ENCODE results near the gene ZNF367.

ZNF367 gene

DNA sequence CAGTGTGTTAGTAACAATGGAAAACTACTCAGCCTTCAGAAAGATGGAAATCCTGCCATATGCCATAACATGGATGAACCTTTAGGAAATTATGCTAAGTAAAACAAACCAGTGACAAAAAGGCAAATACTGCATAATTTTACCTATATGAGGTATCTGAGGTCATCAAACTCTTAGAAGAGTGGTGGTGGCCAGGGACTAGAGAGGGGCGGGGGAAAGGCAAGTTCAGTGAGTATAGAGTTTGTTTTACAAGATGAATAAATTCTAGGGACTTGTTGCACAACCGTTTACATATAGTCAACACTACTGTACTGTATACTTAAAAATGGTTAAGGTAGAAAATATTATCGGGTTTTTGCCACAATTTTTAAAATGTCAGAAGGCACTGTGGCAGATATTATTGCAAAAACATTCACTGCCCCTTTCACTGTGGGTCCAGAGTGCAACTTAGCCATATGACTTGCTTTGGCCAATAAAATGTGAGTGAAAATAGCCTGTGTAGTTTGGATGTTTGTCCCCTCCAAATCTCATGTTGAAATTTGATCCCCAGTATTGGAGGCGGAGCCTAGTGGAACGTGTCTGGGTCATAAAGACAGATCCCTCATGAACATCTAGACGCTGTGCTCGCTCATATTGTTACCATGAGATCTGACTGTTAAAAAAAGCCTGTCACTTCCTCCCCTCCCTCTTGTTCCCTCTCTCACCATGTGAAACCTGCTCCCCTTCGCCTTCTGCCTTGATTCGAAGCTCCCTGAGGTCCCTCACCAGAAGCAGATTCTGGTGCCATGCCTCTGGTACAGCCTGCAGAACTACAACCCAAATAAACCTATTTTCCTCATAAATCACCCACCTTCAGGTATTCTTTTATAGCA, 9.5 kb downstream of the ZNF367 start:
- no peak overlapping the region for H3K4me3 ChIP-seq (ENCODE audit: low read depth, low read length, poor library complexity, severe bottlenecking)
- no peak overlapping the region for H3K27ac ChIP-seq (ENCODE audit: low read depth, low read length, poor library complexity, severe bottlenecking)
- H3K36me3 ChIP-seq (ENCODE audit: insufficient read depth, low read length), result peaks cover 51% of the 10 kb centered on the region
- no peaks in the 10 kb centered on the region for H3K9me3 ChIP-seq (ENCODE audit: low read length)
- H3K9ac ChIP-seq (ENCODE audit: low read length), result no peak overlapping the region
- H3K27me3 ChIP-seq (ENCODE audit: insufficient read depth, low read length), result no peaks in the 10 kb centered on the region
- H3K4me2 ChIP-seq (ENCODE audit: low read length), result no peak overlapping the region
- TF ChIP-seq, protein P1, sequence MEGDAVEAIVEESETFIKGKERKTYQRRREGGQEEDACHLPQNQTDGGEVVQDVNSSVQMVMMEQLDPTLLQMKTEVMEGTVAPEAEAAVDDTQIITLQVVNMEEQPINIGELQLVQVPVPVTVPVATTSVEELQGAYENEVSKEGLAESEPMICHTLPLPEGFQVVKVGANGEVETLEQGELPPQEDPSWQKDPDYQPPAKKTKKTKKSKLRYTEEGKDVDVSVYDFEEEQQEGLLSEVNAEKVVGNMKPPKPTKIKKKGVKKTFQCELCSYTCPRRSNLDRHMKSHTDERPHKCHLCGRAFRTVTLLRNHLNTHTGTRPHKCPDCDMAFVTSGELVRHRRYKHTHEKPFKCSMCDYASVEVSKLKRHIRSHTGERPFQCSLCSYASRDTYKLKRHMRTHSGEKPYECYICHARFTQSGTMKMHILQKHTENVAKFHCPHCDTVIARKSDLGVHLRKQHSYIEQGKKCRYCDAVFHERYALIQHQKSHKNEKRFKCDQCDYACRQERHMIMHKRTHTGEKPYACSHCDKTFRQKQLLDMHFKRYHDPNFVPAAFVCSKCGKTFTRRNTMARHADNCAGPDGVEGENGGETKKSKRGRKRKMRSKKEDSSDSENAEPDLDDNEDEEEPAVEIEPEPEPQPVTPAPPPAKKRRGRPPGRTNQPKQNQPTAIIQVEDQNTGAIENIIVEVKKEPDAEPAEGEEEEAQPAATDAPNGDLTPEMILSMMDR (IDR thresholded peaks at IDR 0.05; ENCODE audit: low read length), result no peak
- TF ChIP-seq EZH2 (IDR thresholded peaks at IDR 0.05; ENCODE audit: borderline replicate concordance, low read length), result no peak
- H4K20me1 ChIP-seq (ENCODE audit: insufficient read depth, low read length), result no peaks in the 10 kb centered on the region
- H3K4me1 ChIP-seq (ENCODE audit: insufficient read depth, low read length, severe bottlenecking), result peaks cover 17% of the 10 kb centered on the region
- peaks cover 86% of the 10 kb centered on the region for H3K79me2 ChIP-seq (ENCODE audit: insufficient read depth, low read length)
- H3F3A ChIP-seq (ENCODE audit: insufficient read depth, low read length), result no peaks in the 10 kb centered on the region
- H2AFZ ChIP-seq (ENCODE audit: low read length), result no peak overlapping the region
- H3K9me2 ChIP-seq (ENCODE audit: low read depth, low read length), result no peaks in the 10 kb centered on the region

DNA sequence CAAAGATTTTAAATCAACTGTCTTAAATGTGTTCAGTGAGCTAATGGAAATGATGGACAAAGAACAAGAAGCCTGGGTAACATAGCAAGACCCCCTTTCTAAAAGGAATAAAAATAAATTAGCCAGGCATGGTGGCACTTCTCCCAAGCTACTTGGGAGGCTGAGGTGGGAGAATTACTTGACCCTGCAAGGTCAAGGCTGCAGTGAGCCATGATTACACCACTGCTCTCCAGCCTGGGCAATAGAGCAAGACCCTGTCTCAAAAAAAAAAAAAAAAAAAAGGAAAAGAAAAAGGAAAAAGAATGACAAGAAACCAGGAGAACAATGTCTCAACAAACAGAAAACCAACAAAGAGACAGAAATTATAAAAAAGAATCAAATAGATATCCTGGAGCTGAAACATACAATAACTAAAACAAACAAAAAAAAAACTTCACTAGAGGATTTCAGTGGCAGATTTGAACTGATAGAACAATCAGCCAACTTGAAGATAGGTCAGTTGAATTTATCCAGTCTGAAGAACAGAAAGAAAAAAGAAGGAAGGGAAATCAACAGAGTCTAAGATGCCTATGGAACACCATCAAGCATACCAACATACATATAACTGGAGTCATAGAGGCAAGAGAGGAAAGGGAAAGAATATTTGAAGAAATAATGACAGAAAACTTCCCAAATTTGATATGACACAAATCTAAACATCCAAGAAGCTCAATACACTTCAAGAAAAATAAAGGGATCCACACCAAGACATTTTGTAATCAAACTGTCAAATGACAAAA, 17.8 kb downstream of the ZNF367 start:
- H3K36me3 ChIP-seq (ENCODE audit: insufficient read depth, low read length), result peaks cover 39% of the 10 kb centered on the region
- no peaks in the 10 kb centered on the region for H3F3A ChIP-seq (ENCODE audit: insufficient read depth, low read length)
- H3K79me2 ChIP-seq (ENCODE audit: insufficient read depth, low read length), result peaks cover 62% of the 10 kb centered on the region
- TF ChIP-seq EZH2 (IDR thresholded peaks at IDR 0.05; ENCODE audit: borderline replicate concordance, low read length), result no peak
- TF ChIP-seq, protein P1 (IDR thresholded peaks at IDR 0.05; ENCODE audit: low read length), result no peak
- H3K9me3 ChIP-seq (ENCODE audit: low read length), result no peaks in the 10 kb centered on the region
- H3K9me2 ChIP-seq (ENCODE audit: low read depth, low read length), result no peaks in the 10 kb centered on the region
- H2AFZ ChIP-seq (ENCODE audit: low read length), result no peak overlapping the region
- no peaks in the 10 kb centered on the region for H4K20me1 ChIP-seq (ENCODE audit: insufficient read depth, low read length)
- H3K4me1 ChIP-seq (ENCODE audit: insufficient read depth, low read length, severe bottlenecking), result peaks cover 23% of the 10 kb centered on the region
- H3K9ac ChIP-seq (ENCODE audit: low read length), result no peak overlapping the region
- H3K27ac ChIP-seq (ENCODE audit: low read depth, low read length, poor library complexity, severe bottlenecking), result peak overlapping the region; percentile 77
- no peak overlapping the region; the same call in 1 of the 2 replicates for H3K4me2 ChIP-seq (ENCODE audit: low read length)
- no peaks in the 10 kb centered on the region for H3K27me3 ChIP-seq (ENCODE audit: insufficient read depth, low read length)
- H3K4me3 ChIP-seq (ENCODE audit: low read depth, low read length, poor library complexity, severe bottlenecking), result no peak overlapping the region

DNA sequence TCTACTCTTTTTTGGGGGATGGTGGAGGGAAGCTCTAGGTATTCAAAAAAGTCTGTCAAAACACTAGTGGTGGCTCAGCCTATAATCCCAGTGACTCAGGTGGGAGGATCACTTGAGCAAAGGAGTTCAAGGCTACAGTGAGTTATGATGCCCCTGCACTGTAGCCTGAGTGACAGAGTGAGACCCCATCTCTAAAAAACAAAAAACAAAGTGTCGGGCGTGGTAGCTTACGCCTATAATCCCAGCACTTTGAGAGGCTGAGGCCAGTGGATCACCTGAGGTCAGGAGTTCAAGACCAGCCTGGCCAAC, 18.9 kb downstream of the ZNF367 start:
- peak overlapping the region; percentile 9; the same call in 1 of the 2 replicates for H3K4me2 ChIP-seq (ENCODE audit: low read length)
- H2AFZ ChIP-seq (ENCODE audit: low read length), result no peak overlapping the region
- peak overlapping the region; percentile 77 for H3K27ac ChIP-seq (ENCODE audit: low read depth, low read length, poor library complexity, severe bottlenecking)

More for the DNA sequence above, 18.9 kb downstream of the ZNF367 start:
- no peak overlapping the region for H3K4me3 ChIP-seq (ENCODE audit: low read depth, low read length, poor library complexity, severe bottlenecking)
- no peaks in the 10 kb centered on the region for H4K20me1 ChIP-seq (ENCODE audit: insufficient read depth, low read length)
- no peak for TF ChIP-seq EZH2 (IDR thresholded peaks at IDR 0.05; ENCODE audit: borderline replicate concordance, low read length)
- TF ChIP-seq, protein P1 (IDR thresholded peaks at IDR 0.05; ENCODE audit: low read length), result no peak
- H3K36me3 ChIP-seq (ENCODE audit: insufficient read depth, low read length), result peaks cover 48% of the 10 kb centered on the region
- no peaks in the 10 kb centered on the region for H3K9me2 ChIP-seq (ENCODE audit: low read depth, low read length)
- no peak overlapping the region for H3K9ac ChIP-seq (ENCODE audit: low read length)
- peaks cover 52% of the 10 kb centered on the region for H3K79me2 ChIP-seq (ENCODE audit: insufficient read depth, low read length)
- no peaks in the 10 kb centered on the region for H3F3A ChIP-seq (ENCODE audit: insufficient read depth, low read length)
- no peaks in the 10 kb centered on the region for H3K27me3 ChIP-seq (ENCODE audit: insufficient read depth, low read length)
- H3K4me1 ChIP-seq (ENCODE audit: insufficient read depth, low read length, severe bottlenecking), result peaks cover 23% of the 10 kb centered on the region
- H3K9me3 ChIP-seq (ENCODE audit: low read length), result no peaks in the 10 kb centered on the region

Measured in OCI-LY1 (cell line).